OCI-LY1 (cell line): ENCODE measurements around the gene BTK.

ENCODE experiments used
- CTCF ChIP-seq: fragments of 200-600 bp; sonication (generic), shearing (Covaris generic); IDR thresholded peaks from 2 replicates; pipeline ENCODE4 v1.5.1; 2017; ENCODE audit warnings: mild to moderate bottlenecking, antibody characterized with exemption, low read length, moderate library complexity, mixed read lengths
- EZH2 ChIP-seq: fragments of 200-600 bp; sonication (generic), shearing (Covaris generic); IDR thresholded peaks from 2 replicates; pipeline ENCODE4 v1.8.0; 2017; ENCODE audit warnings: borderline replicate concordance, mixed run types, mild to moderate bottlenecking, antibody characterized with exemption, low read length, moderate library complexity, mixed read lengths

GRCh38 chrX:101416691-101417090, 30.7 kb upstream of the BTK start:
- TF ChIP-seq CTCF = no peak
- no peak for TF ChIP-seq EZH2
